ENCODE results near the gene IL31RA. TPM values are rescaled to one million over a fixed set of nuclear protein-coding genes. Genes with fewer than 3 reads are reported as not detected.

Gene IL31RA
- polyA plus RNA-seq, 4 donors, result 0.07 to 0.14 (median 0.14) TPM; not detected in 1

DNA sequence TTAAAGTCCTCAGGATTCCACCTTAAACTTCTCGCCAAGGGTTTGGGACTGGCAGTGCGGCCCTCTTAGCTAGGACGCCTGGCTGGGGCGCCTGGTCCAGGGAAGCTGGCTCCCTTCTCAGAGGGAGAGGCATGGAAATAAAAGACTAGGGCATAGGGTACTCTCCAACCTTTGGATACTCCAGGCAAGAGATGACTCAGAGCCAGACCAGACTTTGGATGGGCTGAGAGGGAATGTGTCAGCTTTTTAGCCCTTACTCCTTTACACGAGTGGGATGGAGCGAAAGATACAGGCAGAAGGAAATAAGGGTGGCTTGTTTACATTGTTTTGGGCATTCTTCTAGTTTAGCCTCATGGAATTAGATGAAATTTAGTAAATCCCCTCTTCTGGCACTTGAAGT lies 48.2 kb downstream of the IL31RA start:
- no peak for DNase-seq (ENCODE audit: low read depth in 4 of 4, low spot score in 3 of 4)

DNA sequence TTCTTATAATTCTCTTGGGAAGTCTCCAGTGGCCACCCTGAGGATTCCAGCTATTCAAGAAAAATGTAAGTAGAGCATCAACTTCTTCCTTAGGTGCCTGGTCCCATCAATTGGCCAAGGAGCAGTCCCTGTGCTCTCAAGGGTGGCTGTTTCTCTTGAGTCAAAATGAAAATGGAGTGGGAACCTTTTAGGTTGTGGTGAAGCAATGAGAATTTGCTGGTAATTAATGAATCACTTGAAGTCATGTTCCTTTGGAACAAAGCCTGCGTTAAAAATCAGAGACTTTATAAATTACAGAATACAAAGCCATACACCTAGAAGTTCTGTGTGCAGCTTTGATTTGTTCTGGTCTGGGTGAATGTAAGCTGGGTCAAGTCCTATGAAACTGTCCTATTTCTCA lies 48.9 kb downstream of the IL31RA start:
- DNase-seq (ENCODE audit: low read depth in 4 of 4, low spot score in 3 of 4), result no peak

DNA sequence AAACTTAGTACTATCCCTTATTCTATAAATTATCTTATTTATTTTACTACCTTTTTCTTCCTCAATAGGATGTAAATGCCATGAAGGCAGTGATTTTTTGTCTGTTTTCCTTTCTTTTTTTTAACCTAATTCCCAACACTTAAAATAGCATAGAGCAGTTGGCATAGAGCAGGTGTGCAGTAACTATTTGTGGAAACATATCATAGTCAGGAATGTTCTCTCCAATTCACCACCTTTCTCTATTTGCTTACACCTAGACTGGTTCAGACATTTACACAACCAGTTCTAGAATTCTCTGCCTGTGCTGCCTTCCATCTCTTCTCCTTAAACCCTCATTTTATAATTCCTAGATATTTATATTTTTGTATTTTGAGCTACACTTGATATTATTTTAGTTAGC lies 49.6 kb downstream of the IL31RA start:
- DNase-seq (ENCODE audit: low read depth in 4 of 4, low spot score in 3 of 4), result no peak

DNA sequence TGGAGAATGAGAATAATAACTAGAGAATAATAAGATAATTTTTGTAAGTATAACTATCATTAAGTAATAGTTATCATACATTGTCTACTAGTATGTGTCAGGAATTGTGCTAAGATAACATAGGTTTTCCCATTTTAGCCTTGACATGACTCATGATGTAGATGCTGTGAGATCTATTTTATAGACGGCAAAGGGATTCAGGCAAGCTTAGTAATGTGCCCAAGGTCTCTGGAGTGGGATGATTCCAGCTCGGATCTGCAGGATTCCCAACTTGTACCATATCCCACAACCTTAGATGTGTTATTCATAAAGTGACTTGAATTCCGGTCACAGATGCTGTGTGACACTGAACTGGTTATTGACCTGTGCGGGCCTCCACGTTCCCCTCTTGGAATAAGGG lies 51.5 kb downstream of the IL31RA start:
- no peak for DNase-seq (ENCODE audit: low read depth in 4 of 4, low spot score in 3 of 4)

DNA sequence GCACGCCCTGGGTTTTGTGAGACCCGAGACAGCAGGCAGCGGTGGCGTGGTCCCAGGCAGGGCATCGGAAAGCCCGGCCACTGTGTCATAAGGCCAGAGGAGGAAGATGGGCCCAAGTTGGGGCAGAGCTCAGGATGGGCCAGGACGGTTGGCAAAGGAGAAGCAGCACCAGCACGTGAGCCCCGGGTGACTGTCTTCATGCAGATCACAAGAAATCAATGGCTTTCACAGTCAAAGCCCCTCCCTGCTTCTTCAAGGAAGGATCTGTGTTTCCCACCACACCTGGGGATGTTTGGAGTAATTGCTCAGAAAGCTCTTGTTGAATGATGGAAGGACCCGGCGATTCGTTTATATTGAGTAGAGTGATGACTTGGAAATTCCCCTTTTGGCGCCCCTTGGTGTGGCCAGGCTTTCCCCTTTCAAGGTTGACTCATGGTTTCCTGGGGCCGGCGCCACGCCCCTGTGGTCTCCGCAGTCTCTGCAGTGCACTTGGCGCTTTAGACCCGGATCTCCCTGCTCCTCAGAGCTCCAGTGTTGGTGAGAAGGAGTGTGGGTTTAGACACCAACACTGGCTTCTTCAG lies 52.1 kb downstream of the IL31RA start:
- DNase-seq (ENCODE audit: low read depth in 4 of 4, low spot score in 3 of 4), result no peak

DNA sequence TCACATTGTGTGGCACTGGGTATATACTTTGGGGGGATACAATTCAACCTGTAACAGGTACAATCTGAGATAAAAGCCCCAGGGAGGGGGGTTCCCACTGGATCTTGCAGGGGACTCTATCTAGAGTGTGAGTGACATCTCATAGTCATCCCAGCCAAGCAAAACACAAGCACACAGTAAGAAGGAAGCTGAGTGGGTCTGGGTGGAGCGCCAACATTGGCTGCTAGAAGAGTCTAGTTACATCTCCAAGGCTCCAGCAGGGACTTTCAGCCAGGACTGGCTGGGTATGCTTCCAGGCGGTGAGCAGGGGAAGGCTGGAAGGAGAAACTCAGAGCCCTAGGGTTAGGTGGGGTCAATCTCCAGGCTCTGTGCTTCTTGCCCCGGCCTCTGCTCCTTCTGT lies 53.0 kb downstream of the IL31RA start:
- no peak for DNase-seq (ENCODE audit: low read depth in 4 of 4, low spot score in 3 of 4)

DNA sequence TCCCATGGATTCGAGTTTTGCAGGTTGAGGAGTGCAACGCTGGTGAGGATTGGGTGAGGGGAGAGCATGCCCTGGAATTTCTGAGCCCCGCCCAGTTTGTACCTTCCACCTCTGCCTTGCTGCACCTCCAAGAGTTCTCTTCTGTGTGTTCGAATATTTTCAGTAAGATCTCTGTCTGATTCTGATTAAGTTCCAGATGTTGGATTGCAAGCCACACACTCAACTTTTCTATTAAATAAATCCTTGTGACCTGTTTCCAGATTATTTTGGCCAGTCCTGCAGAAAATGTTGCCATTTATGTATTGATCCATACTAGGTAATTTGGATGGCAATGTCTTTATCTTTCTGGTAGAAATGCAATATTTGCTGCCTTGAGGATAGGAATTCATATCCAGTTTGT lies 54.1 kb downstream of the IL31RA start:
- DNase-seq (ENCODE audit: low read depth in 4 of 4, low spot score in 3 of 4), result no peak

DNA sequence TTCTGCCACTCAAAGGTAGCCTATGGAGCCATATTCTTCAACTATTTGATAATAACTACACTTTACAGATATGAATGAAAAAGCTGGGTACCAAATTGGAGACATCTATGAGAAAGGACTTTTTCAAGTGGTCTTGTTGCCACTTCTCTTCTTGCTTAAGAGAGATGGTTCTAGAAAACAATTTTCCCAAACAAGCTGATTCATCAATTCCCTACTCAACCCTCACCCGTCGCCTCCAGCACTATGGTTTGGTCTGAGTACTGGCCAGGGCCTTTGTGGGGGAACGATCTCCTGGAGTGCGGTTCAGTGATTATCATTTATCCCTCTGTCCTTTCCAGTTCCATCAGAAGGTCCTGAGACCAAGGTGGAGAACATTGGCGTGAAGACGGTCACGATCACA lies 56.8 kb downstream of the IL31RA start:
- DNase-seq (ENCODE audit: low read depth in 4 of 4, low spot score in 3 of 4), result no peak

DNA sequence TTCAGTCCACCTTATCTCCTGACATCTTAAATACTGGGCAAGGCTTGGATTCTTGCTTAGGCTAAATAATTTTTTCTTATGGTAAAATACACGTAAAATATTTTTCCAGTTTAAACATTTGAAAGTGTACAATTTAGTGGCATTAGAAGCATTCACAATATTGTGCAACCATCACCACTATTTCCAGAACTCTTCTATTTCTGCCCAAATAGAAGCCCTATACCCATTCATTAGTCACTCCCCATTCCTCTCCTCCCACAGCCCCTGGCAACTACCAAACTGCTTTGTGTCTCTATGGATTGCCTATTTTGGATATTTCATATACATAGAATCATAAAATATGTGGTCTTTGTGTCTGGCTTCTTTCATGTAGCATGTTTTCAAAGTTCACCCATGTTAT lies 57.6 kb downstream of the IL31RA start:
- no peak for DNase-seq (ENCODE audit: low read depth in 4 of 4, low spot score in 3 of 4)

DNA sequence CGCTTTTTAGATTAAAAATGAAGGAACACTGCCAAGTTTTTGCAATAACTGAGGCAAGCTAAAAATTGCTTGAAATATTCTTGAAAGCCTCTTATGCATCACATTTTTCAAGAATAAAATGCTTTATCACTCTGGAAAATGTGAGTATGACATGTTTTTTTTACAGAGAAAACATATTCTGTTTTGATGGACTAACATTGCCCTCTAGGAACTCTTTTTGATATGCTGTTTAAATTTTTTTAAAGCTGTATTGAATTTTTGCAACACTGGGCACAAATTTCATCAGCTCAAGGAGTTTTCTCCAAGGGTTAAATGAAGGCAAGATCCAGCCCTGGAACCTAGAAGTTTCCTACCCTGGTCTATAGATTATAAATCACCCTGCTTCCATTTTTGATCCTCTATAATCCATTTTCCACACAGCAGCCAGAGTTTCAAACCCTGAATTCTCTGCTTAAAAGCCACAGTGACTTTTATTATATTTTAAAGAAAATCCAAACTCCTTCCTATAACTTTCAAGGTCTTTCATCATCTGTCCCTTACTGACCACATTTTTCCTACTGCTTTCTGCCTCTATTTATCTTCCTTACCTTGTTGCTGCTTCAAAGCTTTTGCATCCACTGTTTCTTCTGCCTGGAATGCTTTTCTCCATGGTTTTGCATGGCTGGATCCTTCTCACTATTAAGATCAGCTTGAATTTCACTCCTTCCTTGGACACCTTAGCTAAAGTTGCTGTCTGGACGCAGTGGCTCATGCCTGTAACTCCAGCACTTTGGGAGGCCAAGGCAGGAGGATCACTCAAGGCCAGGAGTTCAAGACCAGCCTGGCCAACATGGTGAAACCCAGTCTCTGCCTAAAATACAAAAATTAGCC lies 60.9 kb downstream of the IL31RA start:
- no peak for DNase-seq (ENCODE audit: low read depth in 4 of 4, low spot score in 3 of 4)

DNA sequence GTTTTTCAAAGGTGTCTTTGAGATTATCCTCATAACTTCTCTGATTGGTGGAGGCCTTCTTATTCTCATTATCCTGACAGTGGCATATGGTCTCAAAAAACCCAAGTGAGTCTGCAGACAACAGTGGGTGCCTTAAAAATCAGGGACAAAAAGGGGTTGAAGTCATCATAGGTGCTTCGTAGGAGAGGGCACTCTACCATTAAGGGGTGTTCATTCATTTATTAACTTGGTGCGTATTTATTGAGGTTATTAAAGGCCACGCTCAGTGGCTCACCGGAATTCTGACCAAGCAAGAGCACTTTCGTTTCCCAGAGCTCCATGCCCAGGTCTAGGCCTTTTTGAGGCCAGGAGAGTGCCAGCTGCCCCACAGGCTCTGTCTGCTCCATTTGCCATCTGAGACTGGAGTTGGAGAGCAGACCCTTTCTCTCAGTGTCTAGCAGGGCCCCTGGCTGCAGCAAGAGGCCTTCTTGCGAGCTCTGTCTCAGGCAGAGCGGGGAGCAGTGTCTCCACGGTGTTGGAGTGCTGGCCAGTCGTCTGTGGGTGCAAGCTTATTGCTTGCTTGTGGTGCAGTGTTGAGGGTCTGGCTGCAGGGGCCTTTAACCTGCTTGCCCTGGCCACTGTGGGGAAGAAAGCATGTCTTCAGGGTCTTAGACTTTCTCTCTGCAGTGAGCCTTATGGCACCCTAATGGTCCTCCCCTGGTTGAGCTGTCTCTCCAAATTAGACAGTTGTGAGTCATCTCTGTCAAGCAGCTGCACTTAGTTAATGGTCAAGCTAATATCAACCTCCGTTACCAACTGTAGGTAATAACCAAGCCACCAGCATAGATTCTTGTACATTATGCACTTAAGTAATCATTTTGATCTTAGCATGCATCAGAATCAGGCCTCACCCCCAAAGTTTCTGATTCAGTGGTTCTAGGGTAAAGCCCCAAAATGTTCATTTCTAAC lies 62.6 kb downstream of the IL31RA start:
- no peak for DNase-seq (ENCODE audit: low read depth in 4 of 4, low spot score in 3 of 4)

DNA sequence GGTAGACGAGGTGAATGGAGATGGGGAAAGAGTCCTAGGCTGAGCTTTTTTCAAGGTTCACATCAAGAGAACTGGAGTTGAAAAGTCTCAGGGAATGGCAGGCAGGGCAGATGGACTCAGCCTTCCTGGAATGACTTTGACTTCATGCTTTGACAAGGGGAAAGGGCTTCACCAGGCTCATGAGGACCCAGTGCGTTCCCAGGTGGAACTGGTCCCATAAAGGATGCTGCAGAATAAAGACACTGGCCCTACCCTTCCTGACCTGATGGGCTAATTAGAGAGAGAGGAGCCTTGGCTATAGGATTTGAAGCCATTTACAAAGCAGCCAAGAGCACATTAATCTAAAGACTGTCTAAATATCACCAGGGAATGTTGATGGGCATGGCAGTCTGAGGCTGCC lies 63.8 kb downstream of the IL31RA start:
- DNase-seq (ENCODE audit: low read depth in 4 of 4, low spot score in 3 of 4), result no peak

DNA sequence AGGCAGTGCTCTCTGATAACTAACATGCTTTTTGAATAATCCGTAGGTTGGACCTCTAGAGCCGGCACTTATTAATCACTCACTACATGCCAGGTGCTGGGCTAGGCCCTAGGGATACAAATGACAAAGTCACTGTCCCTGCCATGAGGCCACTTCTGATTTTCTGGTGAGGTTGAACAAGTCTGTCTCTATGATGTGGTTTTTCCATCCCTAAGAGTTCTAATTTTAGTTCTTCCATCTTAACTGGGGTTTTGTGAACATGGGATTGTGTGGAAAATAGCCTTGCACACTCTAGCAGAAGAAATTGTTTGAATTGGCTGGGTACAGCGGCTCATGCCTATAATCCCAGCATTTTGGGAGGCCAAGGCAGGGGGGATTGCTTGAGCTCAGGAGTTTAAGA lies 64.6 kb downstream of the IL31RA start:
- no peak for DNase-seq (ENCODE audit: low read depth in 4 of 4, low spot score in 3 of 4)

DNA sequence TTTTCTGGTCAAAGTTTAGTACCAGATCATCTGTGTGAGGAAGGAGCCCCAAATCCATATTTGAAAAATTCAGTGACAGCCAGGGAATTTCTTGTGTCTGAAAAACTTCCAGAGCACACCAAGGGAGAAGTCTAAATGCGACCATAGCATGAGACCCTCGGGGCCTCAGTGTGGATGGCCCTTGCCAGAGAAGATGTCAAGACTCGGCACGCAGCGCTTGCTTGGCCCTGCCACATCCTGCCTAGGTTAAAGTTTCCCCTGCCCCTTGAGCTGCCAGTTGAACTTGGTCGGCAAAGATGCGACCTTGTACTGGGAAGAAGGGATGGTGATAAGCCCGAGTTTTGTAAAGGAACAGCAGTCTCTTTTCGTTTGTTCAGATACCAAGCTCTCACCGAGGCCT lies 65.8 kb downstream of the IL31RA start:
- DNase-seq (ENCODE audit: low read depth in 4 of 4, low spot score in 3 of 4), result no peak

DNA sequence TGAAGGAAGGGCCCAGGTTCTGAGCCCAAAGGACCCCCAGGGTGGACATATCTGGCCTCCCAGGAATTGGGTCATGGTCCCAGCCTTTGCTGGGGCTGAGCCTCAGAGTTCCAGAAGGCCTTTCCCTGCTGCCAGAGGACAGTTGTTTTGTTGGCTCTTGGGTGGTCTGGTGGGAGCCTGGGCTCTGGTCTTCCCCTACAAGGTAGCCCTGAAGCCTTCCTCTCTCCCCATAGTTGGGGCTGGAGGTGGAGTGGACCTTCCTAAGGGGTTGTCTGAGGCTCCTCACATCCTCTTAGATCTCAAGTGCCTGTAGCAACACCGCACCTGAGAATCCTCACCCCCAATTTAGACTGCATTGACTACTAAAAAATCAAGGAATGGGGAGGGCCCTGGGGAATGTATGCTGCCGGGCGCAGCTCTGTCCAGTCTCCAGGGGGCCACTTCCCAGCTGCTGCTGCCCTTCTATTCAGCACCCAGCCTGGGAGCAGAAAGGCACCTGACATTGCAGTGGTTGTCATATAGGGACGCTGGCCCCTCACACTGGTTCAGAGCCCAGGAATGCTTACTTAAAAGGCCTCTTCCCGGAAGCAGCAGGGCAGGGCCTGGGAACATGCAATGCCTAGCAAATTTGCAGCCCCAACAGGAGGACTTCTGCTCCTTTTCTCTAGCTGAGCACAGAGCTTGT lies 66.4 kb downstream of the IL31RA start:
- DNase-seq (ENCODE audit: low read depth in 4 of 4, low spot score in 3 of 4), result no peak

DNA sequence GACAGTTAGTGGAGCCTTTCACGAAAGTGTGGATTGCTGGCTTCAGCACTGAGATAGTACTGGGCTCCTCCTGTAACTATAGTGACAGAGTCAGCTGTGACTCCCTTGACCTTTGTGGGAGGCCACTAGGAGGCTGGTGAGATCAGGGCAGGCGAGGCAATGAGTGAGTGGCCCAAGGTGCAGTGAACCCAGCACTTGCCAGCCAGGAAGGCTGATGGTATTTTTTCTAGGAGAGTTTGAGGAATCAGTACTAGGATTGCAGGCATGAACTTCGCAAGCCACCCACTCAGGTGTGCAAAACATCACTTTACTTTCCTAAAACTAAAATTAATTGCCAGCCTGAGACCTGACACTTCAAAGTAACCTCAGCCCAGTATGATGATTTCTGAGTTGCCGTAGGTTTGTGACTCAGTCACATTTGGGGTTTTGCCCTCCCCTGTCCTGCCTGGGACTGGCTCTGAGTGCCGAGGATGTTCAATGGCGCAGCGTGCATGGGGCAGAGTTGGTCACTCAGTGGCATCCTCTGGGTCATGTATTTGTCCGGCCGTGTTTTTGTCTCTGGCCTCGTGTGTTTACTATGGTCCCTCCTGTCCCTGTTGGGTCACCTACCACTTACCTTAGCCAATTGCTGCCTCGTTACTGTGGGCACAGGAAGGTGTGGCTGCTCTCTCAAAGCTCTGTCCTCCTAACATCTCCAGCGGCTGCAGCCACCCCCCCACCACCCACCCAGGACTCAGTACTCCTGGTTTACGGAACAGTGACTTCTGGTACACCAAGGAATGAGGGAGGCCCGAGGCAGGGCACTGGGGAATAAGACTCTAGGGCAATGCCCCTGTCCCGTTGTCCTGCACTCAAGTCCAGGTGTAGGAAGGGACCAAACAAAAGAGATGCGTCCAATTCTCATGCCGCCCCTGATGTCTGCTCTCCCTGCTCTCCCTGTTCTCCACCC lies 67.2 kb downstream of the IL31RA start:
- no peak for DNase-seq (ENCODE audit: low read depth in 4 of 4, low spot score in 3 of 4)

DNA sequence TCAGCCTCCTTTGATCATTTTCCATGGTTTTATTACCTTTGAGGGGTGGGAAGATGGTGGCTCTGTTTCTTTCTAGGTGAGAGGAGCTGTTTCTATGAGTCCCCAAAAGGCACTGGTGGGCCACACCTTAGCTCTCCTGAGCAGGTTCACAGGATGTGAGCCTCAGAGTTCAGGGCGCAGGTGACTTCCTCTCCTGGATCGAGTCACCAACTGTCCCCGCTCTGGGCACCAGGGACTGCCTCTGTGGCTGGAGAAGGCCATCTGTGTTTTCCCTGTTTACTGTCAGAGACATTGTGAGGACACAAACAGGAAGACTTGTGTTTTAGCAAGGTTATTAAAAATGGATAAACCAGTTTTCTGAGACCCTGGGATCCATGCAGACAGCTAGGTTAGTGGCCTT lies 68.5 kb downstream of the IL31RA start:
- DNase-seq (ENCODE audit: low read depth in 4 of 4, low spot score in 3 of 4), result no peak

DNA sequence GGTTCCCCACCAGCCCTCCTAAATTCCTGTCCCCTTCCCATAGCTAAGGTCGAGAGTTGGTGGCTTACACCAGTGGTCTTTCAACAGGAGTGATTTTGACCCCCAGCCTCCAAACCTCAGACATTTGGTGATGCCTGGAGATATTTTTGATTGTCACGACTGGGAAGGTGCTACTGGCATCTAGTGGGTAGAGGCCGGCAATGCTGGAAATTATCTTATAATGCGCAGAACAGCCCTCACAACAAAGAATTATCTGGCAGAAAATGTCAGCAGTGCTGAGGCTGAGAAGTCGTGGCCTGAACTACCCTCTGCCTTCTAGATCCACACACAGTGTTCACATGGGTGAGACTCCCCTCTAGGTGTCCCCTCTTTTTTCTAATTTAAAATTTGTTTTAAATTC lies 69.6 kb downstream of the IL31RA start:
- no peak for DNase-seq (ENCODE audit: low read depth in 4 of 4, low spot score in 3 of 4)

DNA sequence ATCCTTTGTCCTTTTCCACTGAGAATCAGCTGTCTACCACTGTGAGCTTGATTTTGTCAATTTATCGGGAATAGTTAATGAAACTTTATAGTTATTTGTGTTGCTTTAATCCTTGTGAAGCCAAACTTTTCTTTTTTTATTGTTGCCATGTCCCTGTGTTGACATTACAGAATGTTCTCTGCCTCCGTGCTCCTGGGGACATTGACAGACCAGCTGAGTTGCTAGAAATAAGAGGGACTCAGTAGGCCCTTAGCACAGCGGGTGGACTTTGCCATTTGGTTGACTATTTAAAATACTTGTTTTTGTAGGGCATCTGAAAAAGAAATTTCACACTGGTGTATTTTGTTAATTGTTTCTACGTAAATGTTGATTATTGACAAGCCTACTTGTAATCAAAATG lies 70.5 kb downstream of the IL31RA start:
- no peak for DNase-seq (ENCODE audit: low read depth in 4 of 4, low spot score in 3 of 4)

Measured in left renal pelvis (tissue), 4 donors.